GM18858 (cell line): ENCODE results near the gene TMPRSS13.
"Not testable (repeated sequence)": the region's sequence is repeated elsewhere in the genome, so short reads cannot be mapped to it uniquely, and the experiment has no call there.

Experiments
- ATAC-seq: cut with Tn5 transposase; IDR thresholded peaks from one replicate; pipeline ENCODE4 v1.9.1; 2021; ENCODE audit not compliant: unreplicated experiment

TMPRSS13 gene

GRCh38 chr11:117874253-117874909, 54.8 kb downstream of the TMPRSS13 start:
- ATAC-seq: no peak

- ATAC-seq: no peak
Measured at GRCh38 chr11:117873828-117874125, 55.4 kb downstream of the TMPRSS13 start.

DNA sequence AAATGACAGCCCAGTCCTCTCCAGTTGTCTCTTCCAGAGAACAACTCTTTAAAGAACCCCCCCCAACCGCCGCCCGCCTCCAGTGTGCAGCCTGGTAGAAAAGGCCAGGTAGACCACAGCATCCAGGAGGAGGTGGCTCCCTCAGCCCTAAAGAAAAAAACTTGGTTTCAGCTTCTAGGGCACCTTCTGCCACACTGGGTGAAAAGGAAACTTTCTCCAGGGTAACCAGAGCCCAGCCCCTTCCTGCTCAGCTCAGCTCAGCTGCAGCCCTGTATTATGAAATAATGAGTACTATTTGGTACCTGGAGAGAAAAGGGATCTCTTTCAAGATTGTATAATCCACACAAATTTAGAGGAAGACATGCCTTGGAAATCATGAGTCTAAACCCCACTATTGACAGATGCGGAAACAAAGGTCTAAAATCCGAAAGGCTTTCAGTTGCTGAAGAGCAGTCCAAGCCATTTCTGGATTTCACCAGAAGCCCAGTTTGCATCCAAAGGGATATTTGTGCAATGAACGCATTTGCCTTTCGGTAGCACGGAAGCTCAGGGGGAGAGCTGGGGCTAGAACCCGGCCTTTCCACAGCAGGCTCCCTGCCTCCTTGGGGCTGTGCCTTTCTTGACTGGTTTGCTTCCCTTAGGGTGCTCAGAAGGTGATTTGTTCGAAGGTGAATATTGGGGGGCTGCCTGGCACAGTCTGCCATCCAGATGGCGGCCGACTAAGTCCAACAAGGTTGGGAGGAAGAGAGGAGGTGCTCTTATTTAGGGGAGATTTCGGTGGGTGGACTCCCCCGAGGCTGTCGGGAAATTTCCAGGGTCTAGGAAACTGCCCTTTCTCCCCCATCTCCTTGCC, 56.0 kb downstream of the TMPRSS13 start:
- no peak for ATAC-seq

- ATAC-seq: no peak
Measured at GRCh38 chr11:117872420-117872961, 56.7 kb downstream of the TMPRSS13 start.

GRCh38 chr11:117871784-117872183, 57.4 kb downstream of the TMPRSS13 start:
- ATAC-seq: no peak

GRCh38 chr11:117871160-117871559, 58.0 kb downstream of the TMPRSS13 start:
- no peak for ATAC-seq

DNA sequence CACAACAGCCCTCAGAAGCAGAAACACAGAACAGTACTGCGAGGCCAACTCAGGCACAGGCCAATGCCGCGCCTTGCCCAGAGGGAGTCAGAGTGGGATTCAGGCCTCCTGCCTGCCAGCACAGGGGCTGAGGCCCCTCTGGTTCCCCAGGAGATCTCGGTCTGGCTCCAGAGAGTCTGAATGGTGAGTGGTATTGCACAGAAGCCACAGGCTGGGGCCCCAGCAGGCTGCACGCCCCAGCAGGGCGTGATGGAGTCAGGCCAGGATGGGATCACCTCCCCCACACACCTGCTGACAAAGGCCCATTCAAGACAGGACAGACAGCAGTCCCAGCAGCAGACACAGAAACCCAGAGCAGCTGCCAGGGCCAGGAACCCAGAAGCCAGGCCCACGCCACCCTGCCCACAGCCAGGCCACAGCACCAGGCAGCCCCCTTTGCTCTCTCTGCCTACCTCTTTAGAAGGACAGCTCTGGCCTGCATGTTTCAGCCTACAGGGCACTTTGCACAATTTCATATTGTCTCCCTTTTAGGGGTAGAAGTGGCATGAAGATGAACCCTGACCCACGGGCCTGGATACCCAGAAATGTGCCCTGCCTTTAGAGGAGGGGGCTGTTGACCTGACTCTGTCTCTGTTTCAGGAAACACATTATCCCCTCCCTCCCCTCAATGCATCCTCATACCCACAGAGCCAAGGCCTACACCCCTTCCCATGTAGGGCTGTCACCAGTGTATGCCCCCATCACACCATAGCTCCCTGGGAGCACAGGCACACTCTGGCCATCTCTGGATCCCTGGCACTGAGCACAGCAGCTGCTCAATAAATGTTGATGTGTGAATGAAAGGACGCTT, 58.9 kb downstream of the TMPRSS13 start:
- no peak for ATAC-seq

DNA sequence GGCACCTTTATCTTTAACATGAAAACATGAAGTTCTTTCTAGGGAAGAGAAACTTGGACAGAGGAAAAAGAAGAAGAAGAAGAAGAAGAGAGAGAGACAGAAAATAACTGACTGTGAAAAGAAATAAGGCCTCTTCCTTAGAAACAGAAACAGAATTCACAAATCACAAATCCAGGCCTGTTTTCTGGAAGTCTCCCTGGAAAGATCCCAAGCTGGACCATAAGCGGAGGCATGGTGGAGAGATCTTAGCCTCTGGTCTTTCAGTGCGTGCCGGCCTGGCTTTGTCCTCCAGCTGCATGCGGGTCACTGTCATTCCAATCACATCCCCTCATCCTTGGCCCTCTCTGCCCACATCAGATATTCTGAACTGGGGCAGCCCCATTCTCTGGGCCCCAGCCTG, 59.6 kb downstream of the TMPRSS13 start:
- no peak for ATAC-seq

DNA sequence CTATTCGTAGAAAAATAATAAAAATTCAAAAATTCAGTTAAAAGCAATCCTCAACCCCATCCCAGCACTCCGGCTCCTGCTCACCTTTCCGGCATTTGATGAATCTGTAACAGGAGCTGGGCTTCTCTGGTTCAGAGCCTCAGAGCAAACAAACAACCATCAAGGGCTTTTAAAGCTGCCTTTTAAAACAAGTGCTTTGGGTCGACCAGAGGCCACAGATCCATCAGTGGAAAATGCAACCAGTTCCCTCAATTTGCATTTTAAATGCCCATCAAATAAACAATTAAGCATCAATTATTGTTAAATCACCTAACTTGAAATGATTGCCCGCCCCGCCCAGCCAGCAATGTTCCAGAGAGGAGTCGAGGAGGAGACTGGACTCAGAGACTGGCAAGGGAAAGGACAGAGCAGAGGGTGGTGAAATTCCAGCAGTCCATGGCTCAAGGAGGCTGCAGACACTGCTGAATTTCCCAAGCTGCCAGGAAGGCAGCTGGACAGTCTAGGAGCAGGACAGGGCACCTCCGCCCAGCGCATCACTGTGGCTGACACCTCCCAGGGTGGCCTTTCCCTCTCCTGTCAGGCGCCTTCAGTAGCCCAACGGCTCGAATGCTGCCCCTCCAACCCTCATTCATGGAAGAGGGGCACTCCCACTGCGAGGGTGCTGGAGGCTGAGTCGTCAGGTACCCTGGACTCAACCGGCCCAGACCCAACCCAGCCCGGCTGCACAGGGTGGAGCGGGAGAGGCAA, 60.2 kb downstream of the TMPRSS13 start:
- no peak for ATAC-seq

- ATAC-seq: no peak
Measured at GRCh38 chr11:117868088-117868487, 61.1 kb downstream of the TMPRSS13 start.

- ATAC-seq: no peak
Measured at GRCh38 chr11:117866526-117866925, 62.7 kb downstream of the TMPRSS13 start.

DNA sequence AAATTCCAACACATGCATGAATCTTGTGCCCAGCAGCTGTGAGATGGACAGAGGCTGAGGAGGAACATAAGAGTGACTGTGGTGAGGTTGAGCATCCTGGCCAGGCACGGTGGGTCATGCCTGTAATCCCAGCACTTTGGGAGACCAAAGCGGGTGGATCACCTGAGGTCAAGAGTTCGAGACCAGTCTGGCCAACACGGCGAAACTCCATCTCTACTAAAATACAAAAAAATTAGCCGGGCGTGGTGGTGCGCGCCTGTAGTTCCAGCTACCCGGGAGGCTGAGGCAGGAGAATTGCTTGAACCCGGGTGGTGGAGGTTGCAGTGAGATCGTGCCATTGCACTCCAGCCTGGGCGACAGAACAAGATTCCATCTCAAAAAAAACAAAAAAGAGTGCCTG, 63.7 kb downstream of the TMPRSS13 start:
- ATAC-seq: not testable (repeated sequence)

GRCh38 chr11:117863383-117863782, 65.8 kb downstream of the TMPRSS13 start:
- no peak for ATAC-seq

- ATAC-seq: no peak
Measured at GRCh38 chr11:117862753-117863152, 66.4 kb downstream of the TMPRSS13 start.

DNA sequence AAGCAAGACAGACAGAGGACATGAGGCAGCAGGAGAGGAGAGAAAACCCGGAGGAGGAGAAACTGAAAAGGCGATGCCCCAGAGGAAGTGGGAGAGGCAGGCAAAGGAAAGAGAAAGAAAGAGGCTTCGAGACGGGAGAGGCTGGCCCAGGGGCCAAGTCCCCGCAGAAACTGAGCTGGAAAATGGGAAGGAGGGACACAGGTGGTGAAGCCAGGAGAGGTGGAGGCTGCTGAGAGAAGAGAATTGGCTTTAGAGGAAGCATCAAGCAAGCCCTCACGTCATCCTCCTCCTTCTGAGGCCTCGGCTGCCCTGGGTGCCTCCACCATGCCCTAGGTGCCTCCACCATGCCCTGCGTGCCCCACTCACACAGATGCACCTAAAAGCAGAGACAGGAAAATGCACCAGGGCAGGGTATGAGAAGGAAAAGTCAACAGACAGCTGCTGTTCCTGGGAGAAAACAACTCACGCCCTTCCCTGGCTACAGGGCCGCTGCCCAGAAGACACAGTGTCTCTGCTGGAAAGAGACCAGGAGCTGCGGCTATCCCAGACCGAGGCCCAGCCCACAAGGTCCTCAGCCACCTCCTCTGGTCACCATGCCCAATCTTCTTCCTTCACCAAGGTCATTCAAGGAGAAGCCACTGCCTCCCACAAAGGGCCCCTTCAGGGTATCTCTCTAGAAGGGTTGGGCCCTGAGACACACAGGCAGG, 67.0 kb downstream of the TMPRSS13 start:
- ATAC-seq: no peak

- ATAC-seq: no peak
Measured at GRCh38 chr11:117861151-117862018, 67.8 kb downstream of the TMPRSS13 start.

- no peak for ATAC-seq
Measured at GRCh38 chr11:117860139-117860538, 69.1 kb downstream of the TMPRSS13 start.

GRCh38 chr11:117859488-117860112, 69.6 kb downstream of the TMPRSS13 start:
- ATAC-seq: no peak

GRCh38 chr11:117859061-117859460, 70.1 kb downstream of the TMPRSS13 start:
- no peak for ATAC-seq
